IPS DF 19.7 (cell line): ENCODE measurements around the gene WDR46.

ENCODE experiments used
- DNase-seq: peaks from one replicate; pipeline ENCODE4 v3.0.0-alpha.2; 2013; ENCODE audit warnings: low read depth, low spot score

Gene WDR46

DNA sequence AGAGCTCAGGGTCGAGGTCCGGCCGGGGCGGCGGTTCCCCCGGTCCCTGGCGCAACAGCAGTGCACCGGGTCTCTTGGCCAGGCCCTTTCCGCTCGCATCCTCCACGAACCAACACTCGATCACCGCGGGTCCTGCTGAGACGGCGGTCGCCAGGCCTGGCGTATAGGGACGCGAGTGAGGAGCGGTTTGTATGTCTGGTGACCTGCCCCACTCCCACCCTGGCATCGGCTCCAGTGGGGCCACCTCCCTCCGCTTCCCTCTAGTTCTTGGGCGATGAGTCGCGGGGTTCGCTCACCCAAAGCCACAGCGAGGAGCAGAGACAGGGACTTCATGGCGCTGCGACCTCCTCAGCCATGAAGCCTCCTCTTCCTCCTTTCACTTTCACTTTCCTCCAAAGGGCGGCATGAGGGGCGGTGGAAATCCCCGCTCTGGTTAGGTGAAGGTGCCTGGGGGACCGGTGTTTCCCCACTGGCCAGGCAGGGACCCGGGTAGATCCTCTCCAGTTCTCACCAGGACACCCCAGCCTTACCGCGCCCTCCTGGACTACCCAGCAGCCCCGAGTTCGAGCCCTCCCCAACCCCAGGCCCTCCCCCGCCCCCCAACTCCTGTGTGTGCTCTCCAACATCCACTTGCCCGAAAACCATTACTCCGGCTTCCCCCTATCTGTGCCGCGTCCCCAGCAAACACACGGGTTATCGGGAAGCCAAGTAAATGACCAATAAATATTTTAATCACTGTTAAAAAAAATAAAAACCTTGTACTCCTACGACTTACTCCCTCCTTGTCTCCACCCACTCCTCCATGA, 24.9 kb upstream of the WDR46 start, which contains the start of gene TAPBP:
Gene TAPBP, minus strand, starts transcription at position 370 of the 806 bp plus-strand sequence. Its CDS starts 37 bp downstream, at position 333.
- DNase-seq, result no peak

- no peak for DNase-seq
Observed at GRCh38 chr6:33313105-33313708, 24.2 kb upstream of the WDR46 start.

- DNase-seq, result no peak
Observed at GRCh38 chr6:33312361-33313104, 23.5 kb upstream of the WDR46 start.

DNA sequence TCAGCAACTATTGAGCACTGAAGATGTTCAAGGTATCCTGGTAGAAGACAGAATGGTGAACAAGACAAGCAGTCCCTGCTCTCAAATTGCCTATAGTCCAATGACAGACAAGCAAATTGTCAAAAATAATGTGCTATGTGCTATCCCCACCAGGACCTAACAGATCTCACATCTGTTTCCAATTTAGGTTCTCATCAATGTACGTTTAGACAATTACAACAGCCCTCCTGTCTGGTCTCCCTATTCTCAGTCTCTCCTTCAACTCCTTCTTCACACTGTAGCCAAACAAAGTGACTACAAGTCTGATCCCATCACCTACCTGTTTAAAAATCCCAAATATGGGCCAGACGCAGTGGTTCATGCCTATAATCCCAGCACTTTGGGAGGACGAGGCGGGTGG, 17.3 kb upstream of the WDR46 start:
- no peak for DNase-seq

GRCh38 chr6:33305052-33305451, 16.0 kb upstream of the WDR46 start:
- DNase-seq, result no peak

- DNase-seq, result no peak
Observed at GRCh38 chr6:33304216-33304615, 15.2 kb upstream of the WDR46 start.

GRCh38 chr6:33301877-33302276, 12.8 kb upstream of the WDR46 start:
- no peak for DNase-seq

GRCh38 chr6:33299237-33299944, 10.4 kb upstream of the WDR46 start:
- DNase-seq, result no peak

GRCh38 chr6:33298773-33299236, 9.8 kb upstream of the WDR46 start, which contains the start of gene RGL2:
Gene RGL2, minus strand, starts transcription at chr6:33298942. Its CDS starts 332 bp downstream, at chr6:33298610.
- no peak for DNase-seq

DNA sequence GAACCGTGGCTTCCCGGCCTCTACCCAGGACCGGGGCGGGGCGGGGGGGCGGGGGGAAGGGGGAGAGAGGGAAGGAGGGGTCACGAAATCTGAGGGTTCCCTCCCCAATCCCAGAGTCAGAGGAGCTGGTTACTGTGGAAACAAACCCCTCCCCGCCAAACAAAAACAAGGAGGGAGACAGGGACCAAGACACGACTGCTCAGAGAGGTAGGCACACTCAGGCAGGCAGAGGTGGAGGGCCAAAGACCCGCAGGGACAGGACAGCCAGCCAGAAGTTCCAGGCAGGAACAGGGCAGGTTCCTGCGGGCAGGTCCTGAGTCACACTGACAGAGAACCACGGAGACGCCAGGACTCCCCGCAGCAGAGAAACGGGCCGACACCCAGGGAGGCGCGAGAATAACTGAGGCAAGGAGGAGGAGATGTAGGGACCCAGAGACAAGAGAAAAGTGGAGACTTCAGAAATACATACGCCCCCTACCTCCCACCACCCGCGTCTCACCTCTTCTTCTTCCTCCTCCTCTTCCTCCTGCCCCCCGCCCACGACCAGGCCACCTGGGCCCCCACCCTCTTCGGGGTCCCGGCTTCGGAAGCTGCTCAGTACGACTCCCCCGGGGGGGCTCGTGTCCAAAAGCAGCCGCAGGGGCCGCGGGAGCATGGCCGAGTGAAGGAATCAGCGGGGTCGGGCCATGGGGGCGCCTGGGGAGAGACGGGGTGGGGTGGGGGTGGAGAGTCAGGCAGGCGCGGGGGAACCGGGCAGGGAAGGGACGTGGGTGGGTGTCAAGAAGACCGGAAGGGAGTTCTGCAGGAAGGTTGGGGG, 9.1 kb upstream of the WDR46 start:
- DNase-seq, result no peak

DNA sequence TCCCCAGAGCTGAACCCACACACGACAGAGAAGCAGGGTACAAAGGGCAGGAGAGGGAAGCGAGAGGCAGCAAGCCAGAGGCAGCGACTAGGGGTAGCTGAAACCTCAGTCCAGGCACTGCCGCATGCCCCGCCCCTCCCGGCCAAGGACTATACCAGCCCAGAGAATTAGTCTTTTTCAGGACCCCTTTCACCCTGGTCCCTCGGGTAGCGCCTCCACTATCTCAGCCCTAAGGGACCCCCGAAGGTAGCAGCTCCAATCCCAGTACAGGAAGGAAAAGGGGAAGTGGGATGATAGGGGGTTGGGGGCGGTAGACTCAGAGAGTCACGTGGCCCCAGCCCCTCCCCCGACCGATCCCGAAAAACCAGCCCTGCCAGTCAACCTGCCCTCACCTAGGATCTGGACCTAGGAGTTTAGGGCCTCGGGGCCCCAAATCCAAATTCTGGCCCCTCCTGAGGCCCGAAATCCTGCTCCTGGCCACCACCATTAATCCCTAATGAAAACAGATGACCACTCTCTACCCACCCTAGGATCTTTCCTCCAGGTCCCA, 8.4 kb upstream of the WDR46 start:
- no peak for DNase-seq

GRCh38 chr6:33296797-33297405, 7.9 kb upstream of the WDR46 start:
- DNase-seq, result no peak

- DNase-seq, result no peak
Observed at GRCh38 chr6:33295621-33296369, 6.8 kb upstream of the WDR46 start.

GRCh38 chr6:33294086-33294823, 5.2 kb upstream of the WDR46 start:
- no peak for DNase-seq

DNA sequence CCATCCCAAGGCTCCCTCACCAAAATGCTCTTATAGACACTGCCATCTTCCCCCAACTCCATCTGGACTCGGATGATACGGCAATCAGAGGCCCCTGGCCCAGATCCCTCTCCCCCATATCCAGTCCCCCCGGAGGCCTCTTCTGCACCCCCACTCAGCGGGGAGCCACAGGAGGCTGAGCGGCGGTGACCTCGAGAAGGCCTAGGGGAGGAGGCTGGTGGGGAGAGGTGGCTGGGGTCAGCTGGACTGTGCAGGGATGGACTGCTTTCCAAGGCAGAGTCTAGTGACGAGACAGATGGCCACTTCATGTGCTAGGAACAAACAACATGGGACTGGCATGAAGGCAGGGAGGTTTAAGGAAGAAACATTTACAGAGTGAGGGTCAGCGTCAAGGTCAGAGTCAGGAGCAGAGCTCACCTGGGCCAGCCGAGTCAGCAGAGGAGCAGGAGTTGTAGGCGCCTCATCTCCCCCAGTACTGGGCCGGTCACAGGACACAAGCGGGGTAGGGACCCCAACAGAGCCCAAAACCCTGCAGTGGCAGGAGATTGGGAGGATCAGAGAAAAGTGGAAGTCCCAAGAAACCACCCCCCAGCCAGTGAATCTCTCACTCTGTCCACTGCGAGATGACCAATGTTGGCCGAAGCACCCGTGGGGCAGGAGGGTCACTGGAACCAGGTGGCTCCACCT, 4.1 kb upstream of the WDR46 start:
- no peak for DNase-seq

GRCh38 chr6:33290459-33290858, 1.4 kb upstream of the WDR46 start:
- no peak for DNase-seq

DNA sequence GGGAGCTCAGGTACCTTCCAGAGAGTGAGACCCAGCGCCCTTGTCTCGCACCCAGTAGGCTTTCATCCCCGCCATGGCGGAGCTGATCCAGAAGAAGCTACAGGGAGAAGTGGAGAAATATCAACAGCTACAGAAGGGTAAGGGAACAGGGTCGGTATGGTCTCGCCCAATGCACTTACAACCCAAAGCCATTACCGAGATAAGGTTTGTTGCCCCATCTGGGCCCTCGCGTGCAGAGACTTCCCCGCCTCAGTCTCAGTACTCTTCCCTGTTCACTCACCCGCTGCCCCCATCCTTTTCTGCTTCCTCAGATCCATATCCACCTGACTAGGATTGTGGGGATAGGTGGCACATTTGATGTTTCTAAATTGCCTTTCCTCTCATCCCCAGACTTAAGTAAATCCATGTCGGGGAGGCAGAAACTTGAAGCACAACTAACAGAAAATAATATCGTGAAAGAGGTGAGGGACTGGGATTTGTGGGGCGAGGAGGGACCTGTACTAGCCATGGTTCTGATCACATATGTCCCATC, 811 bp upstream of the WDR46 start:
- DNase-seq, result no peak
